Dedifferentiated amniotic fluid mesenchymal stem cell (primary cell): ENCODE data around the gene PCDH19.

Experiments
- DNase-seq: peaks from one replicate; pipeline ENCODE4 v3.0.0-alpha.2; 2016; ENCODE audit errors: extremely low spot score

PCDH19 gene

GRCh38 chrX:100404851-100405250 is 5.2 kb downstream of the PCDH19 start:
- no peak for DNase-seq

GRCh38 chrX:100395781-100396180 is 14.3 kb downstream of the PCDH19 start:
- no peak for DNase-seq

- no peak for DNase-seq
Observed at GRCh38 chrX:100381619-100382018, 28.5 kb downstream of the PCDH19 start.

DNA sequence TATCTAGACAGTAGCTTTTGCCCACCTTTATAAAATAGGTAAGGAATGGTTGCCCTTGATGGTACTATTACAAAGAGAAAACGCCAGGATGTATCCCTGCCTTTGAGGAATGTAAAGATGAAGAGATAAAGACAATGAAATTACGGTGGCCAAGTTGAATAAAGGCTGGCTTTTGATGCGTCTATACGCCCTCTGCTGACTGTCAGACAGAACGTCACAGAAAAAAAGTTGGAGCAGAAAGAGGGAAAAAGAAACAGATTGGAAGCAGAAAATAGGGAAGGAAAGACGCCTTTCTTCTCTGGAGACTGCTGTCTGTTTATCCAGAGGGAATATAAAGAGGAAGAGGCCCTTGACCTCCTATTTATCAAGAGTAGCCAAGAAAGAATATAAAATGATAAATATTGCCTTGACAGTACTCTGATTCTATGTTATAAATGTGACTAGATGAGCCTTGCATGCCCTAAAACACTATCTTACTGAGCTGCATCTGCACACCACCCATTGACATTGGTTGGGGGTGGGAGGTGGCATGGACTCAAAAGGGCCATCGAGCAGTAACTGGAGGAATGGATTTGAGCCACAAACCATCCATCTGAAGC is 30.6 kb downstream of the PCDH19 start:
- no peak for DNase-seq

GRCh38 chrX:100377826-100378225 is 32.2 kb downstream of the PCDH19 start:
- no peak for DNase-seq

DNA sequence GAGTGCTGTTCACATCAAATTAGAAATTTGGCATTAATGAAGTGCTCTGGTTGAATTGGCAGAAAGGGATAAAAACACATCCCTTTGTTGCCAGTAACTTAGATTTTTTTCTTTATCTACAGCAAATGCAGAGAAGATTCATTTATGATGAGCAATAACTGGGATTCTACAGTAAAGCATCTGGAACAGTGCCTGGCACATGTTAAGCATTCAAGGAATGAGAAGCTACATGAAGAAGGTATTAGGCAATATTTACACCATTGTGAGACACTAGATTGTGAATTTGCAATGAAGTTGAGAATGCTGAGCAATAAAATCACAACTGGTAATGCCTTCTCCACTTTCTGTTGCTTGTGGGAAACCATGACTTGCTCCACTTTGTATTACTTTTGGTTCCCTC is 33.5 kb downstream of the PCDH19 start:
- no peak for DNase-seq

DNA sequence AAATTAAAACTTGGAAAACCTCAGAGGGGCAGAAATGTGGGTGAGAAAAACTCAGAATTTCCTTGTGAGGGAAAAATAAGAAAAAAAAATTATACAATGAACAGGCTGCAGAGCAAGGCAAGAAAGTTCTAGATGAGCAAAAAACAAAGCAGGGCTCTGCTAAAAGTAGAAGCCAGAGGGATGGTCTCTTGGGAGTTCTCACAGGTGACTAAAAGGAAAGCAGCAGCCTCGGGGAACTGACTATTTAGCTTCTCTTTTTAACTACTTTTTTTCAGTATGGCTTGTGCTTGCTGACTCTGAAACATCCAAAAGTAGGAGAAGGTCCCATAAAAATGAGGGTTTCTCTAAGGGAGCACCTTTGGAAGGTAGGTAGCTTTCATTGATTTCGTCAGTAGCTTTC is 36.4 kb downstream of the PCDH19 start:
- no peak for DNase-seq

DNA sequence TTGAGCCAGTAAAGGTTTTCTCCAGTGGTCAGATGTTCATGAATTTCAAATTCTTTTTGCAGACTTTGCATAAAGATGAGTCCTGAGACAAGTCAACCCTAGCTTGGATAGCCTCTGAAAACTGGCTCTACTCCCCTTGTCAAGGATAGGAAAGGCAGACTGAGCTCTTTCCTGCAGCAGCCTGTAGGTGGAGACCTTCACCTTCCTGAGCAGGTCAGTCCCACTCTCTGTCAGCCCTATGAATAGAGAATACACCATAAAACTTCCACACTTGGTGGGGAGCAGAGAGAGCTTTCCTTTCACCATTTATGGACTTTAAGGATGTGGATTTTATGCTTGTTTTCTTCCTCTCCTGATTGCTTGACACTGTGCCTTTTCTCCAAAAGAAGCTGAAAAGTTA is 41.9 kb downstream of the PCDH19 start:
- no peak for DNase-seq

DNA sequence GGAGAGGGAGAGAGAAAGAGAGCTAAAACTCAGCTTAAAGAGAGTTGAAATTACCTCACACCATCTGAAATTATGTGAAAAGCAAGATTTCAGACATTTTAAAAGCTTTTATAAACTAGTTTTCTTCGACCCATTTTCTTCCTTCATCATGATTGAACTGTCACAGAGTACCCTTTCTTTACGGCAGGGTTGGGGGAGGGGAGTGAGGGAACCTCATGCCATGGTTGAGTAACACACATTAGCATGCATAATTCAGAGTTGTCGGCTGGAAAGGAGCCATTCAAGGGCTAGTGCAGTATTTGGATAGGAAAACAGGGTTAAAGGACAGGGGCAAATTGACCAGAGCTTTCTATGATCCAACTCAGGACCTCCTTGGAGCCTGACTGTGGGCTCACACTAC is 46.2 kb downstream of the PCDH19 start:
- DNase-seq, result no peak

DNA sequence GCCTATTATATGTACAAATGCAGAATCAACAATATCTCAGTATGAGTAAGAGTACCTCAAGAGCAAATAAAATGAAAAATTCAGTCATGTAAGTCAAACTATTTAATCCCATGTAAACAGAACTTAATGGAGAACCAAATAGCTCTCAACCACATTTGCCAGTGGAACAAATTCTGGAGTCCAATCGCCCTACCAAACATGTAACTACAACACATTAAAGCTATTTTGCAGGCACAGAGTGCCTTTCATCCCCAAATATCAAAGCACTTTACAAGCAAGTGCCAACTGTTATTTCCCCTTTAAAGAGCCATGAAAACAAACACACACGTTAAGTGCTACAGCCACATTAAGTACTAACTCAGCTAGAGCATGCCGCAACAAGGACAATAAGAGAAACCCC is 51.3 kb downstream of the PCDH19 start:
- no peak for DNase-seq

DNA sequence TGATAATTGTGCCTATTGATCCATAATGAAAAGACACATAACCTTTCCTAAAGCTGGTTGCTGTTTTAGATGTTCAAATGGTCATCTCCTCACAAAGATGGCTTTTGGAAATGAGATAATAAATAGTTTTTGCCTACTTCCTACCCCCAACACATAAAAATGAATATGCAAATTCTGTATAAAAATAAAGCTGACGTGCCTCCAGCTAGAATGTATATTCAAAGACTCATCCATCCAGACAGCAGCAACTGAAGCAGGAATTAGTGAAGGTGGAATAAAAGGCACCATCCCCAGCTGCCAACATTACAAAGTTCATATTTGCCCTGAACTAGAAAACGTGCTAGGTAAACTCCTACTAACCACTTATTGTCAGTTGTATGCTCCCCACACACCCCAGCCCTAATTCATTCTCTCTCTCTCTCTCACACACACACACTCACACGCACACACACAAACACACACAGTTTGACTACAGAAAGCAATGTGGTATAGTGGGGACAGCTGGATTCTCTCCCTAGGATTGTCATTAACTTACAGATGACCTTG is 53.6 kb downstream of the PCDH19 start:
- no peak for DNase-seq

- no peak for DNase-seq
Observed at GRCh38 chrX:100355680-100356079, 54.4 kb downstream of the PCDH19 start.

DNA sequence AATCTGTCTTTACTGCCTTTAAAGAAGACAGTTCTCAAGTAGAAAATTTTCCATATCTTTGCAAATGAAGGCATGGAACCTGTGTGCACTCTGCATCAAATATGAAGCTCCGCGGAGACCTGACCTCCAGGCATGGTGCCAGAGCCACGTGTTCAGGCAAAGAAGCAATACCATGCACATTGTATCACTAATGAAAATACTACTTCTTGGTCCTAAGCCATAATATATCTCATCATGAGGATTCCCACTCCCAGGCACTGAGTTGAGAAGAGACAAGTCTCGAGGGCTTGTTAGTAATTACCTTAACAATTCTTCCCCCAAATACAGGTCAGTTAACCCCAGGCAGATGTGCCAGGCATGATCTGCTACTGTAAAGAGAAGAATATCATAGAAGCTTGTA is 56.7 kb downstream of the PCDH19 start:
- no peak for DNase-seq

- no peak for DNase-seq
Observed at GRCh38 chrX:100350704-100351489, 59.2 kb downstream of the PCDH19 start.

DNA sequence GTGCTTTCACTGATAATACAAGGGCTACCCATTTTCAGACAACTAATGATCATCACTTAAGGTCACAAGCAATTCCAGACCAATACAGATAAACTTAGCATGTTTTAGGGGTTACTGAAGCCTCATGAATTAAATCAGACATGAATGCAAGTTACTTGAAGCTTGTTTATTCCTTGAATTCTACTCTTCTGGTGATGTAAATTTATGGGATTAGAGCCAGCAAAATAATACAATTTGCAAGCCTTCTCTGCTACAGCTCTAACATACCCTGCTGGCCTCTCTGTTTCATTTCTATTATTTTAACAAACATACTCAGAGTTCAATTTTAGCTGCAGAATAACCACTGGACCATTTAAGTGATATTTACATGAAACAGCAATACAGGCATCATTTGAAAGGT is 60.7 kb downstream of the PCDH19 start:
- no peak for DNase-seq

DNA sequence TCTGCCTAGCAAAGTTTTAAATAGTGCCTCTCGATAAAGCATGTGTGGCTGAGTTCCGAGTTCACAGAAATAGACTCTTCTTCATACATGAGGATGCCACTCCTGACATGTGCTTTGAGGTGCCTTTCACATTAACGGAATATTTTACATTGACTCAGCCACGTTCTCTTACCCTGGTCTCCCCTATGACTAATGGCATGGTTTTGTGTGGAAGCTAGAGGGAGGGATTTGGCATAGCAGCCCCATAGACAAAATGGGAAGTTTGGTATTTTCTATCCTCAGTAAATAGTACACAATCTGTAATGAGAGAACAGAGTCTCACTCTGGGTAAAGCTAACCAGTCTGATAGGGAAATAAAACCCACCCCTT is 68.9 kb downstream of the PCDH19 start:
- DNase-seq, result no peak

DNA sequence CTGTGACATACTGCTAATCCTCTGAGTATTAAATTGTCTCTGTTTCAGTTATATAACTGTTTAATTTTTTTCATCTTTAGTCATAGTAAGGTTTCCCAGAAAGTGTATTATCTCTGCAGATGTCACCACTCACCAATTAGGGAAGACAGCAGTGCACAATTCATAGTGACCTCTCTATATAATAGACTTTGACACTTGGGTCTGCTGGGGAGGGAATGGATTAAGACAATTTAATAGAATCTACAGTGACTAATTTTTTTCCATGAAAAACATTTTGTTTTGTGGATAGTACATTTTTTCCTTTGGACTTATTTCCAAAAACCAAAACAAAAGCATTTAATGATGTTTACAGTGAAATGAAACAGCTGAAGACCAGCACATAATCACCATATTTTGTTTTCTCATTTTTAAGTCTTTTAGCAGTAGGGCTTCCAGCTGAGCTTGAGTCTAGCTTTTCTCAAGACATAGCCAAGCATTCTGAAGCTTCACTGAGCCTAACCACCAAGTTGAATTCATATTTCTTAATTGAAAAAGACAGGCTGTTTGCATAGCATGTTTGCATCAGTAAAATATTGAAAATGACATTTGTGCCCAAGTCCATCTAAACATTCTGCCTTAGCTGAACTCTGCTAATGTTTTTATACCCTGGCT is 69.5 kb downstream of the PCDH19 start:
- DNase-seq, result no peak

- DNase-seq, result no peak
Observed at GRCh38 chrX:100328351-100328750, 81.7 kb downstream of the PCDH19 start.

GRCh38 chrX:100319716-100320115 is 90.4 kb downstream of the PCDH19 start:
- DNase-seq, result no peak

DNA sequence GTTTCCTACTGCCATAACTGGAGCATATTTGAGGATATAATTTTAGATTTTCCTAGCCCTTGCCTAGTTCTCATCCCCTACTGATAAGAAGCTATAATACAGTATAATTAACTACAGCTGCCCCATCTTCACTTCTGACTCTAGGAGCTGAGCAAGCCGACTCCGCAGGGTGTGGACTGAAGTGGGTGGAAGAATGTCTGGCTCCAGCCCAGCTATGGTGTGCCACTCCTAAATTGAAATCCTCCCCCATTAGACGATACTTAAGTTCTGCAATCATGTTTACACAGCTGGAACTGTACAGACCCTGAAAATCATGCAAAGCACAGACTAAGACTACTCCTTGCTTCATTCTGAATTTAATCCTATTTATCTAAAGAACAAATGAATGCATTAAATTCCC is 93.1 kb downstream of the PCDH19 start:
- no peak for DNase-seq

- DNase-seq, result no peak
Observed at GRCh38 chrX:100315566-100315965, 94.5 kb downstream of the PCDH19 start.

GRCh38 chrX:100299559-100299958 is 110.5 kb downstream of the PCDH19 start:
- no peak for DNase-seq

DNA sequence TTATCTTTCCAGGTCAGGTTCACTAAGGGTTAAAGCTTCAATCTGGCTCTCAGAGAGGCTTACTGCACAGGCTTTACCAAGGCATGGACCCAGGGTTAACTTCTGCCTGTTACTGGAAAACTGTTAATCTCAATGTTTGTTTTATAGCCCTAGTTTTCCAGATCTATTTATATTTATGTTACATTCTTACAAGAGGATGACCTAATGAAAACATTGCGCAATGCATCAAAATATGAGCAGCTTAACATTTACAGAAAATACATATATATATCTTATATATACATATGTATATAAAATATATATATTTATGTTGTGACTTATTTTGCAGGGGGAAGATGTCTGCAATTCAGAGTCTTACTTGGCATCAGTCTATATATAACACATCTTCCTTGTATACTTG is 112.3 kb downstream of the PCDH19 start:
- DNase-seq, result no peak
